ENCODE results near the gene PRRC1.

Gene PRRC1

DNA sequence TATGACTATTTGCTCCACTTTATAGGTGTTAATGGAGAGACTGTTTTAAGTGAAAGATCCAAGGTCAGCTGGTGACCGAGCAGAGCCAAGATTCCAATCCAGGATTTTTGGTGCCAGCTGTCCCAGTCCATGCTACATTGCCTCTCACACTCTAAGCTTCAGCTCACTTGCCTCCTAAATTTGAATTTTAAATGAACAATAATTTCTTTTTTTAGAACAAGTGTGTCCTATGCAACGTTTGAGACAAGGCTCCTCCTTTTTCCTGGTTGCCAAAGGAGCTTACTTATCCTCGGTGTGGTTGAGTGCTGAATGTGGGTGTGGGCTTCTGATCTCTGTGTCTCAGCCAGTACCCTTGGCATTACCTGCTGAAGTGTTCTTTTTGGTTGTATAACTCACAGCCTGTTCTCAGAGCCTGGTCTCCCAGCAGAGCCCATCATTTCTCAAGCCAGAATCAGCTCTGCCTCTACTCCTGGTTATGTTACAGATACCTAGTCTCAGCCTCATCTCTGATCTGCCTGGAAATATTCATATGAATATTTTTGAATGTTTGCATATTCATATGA lies 4.0 kb upstream of the PRRC1 start:
- Histone ChIP-seq H3K27me3 (ENCODE audit: control insufficient read depth in 5 of 5, insufficient read depth in 4 of 5, low read length in 5 of 5) (no peaks in the 10 kb centered on the region), H3K27ac (ENCODE audit: low read depth, low read length) (no peak overlapping the region), H3K4me3 (ENCODE audit: low read depth in 1 of 5, low read length in 5 of 5) (no peak overlapping the region), H3K9ac (ENCODE audit: low read length in 5 of 5) (no peak overlapping the region), H3K4me1 (ENCODE audit: control insufficient read depth in 5 of 5, insufficient read depth in 5 of 5, low read length in 5 of 5) (peaks cover 2 to 15% (median 7%) of the 10 kb centered on the region in 5 donors), H3K36me3 (ENCODE audit: control insufficient read depth in 5 of 5, insufficient read depth in 5 of 5, low read length in 5 of 5) (no peaks in the 10 kb centered on the region), H3K9me3 (ENCODE audit: control insufficient read depth in 5 of 5, low read length in 5 of 5) (no peaks in the 10 kb centered on the region)

DNA sequence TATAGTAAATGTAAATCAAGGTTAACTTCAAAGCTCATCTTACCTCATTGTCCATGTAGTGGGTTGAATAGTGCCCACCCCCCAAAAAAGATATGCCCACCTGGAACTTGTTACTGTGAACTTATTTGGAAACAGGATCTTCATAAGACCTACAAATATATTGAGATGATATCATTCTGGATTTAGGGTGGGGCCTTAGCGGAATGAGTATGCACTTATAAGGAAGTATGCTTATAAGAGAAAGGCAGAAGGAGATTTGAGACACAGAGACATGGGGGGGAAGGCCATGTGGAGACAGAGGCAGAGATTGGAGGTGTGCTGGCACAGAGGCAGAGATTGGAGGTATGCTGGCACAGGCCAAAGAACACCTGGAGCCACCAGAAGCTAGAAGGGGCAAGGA lies 2.6 kb upstream of the PRRC1 start:
- H3K9me3 ChIP-seq (ENCODE audit: control insufficient read depth in 5 of 5, low read length in 5 of 5), result no peaks in the 10 kb centered on the region
- no peak overlapping the region for H3K27ac ChIP-seq (ENCODE audit: low read depth, low read length)

DNA sequence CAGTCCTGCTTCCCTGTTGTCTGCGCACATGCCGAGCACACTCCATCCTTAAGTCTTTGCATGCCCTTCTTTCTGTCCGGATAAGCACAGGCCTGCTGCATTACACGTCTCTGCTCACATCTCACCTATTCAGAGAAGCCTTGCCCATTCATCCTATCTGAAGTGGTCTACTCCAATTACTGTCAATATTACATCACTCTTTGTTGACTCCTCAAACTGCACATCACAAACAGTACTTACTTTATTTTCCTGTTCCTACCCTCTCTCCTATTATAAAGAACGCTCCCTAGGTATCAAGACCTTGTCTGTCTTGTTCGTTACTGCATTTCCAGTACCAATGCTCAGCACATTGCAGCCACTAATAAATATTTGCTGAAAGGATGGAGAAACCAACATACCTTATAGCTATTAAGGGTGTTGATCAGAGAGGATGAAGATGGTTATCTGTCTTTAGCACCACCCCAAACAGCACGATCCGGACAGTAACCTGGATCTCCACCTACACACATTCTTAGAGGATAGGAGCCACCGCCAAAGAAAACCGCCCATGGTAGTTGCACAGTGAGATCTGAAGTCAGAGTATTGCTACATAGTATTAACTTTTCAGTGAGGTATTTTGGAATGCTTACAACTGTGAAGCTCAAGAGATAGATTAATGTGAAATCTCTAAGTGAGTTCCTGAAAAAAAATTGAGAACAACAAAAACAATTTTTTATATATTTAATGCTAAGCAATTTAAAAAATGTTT lies 1.6 kb upstream of the PRRC1 start:
- H3K9me3 ChIP-seq (ENCODE audit: control insufficient read depth in 5 of 5, low read length in 5 of 5), result no peaks in the 10 kb centered on the region
- no peaks in the 10 kb centered on the region for H3K27me3 ChIP-seq (ENCODE audit: control insufficient read depth in 5 of 5, insufficient read depth in 4 of 5, low read length in 5 of 5)

More for the DNA sequence above, 2.6 kb upstream of the PRRC1 start:
- H3K4me3 ChIP-seq (ENCODE audit: low read depth in 1 of 5, low read length in 5 of 5), result no peak overlapping the region
- H3K4me1 ChIP-seq (ENCODE audit: control insufficient read depth in 5 of 5, insufficient read depth in 5 of 5, low read length in 5 of 5), result peaks cover 2 to 22% (median 18%) of the 10 kb centered on the region in 5 donors
- H3K36me3 ChIP-seq (ENCODE audit: control insufficient read depth in 5 of 5, insufficient read depth in 5 of 5, low read length in 5 of 5), result no peaks in the 10 kb centered on the region
- H3K27me3 ChIP-seq (ENCODE audit: control insufficient read depth in 5 of 5, insufficient read depth in 4 of 5, low read length in 5 of 5), result no peaks in the 10 kb centered on the region
- H3K9ac ChIP-seq (ENCODE audit: low read length in 5 of 5), result no peak overlapping the region

DNA sequence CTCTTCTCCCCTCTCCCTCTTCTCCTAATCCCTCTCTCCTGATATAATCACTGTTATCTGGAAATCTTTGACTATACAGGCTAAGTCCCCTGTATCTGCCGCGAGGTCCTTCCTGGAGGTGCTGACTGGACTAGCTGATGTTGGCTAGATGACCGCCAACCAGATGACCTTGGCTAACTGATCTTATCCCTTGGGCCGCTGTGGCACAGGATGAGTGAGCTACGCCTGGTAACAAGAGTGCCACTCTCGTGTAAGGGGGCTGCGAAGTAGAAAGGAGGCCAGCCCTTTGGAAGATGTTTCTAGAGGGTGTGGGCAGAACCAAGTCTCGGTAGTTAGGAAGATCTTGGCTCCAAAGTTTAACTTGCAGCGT lies 345 bp upstream of the PRRC1 start:
- Histone ChIP-seq H3K9me3 (ENCODE audit: control insufficient read depth in 5 of 5, low read length in 5 of 5) (peaks cover 0 to 7% (median 4%) of the 10 kb centered on the region in 5 donors), H3K4me3 (ENCODE audit: low read depth in 1 of 5, low read length in 5 of 5) (peak overlapping the region; percentile 83 to 100 (median 98)), H3K27me3 (ENCODE audit: control insufficient read depth in 5 of 5, insufficient read depth in 4 of 5, low read length in 5 of 5) (no peaks in the 10 kb centered on the region), H3K4me1 (ENCODE audit: control insufficient read depth in 5 of 5, insufficient read depth in 5 of 5, low read length in 5 of 5) (peaks cover 2 to 22% (median 20%) of the 10 kb centered on the region in 5 donors), H3K36me3 (ENCODE audit: control insufficient read depth in 5 of 5, insufficient read depth in 5 of 5, low read length in 5 of 5) (peaks cover 0 to 3% (median 0%) of the 10 kb centered on the region in 5 donors), H3K27ac (ENCODE audit: low read depth, low read length) (no peak overlapping the region), H3K9ac (ENCODE audit: low read length in 5 of 5) (peak overlapping the region in 2 of 5 donors; percentile 38 to 59)

More for the DNA sequence above, 1.6 kb upstream of the PRRC1 start:
- Histone ChIP-seq H3K9ac (ENCODE audit: low read length in 5 of 5) (no peak overlapping the region), H3K4me3 (ENCODE audit: low read depth in 1 of 5, low read length in 5 of 5) (no peak overlapping the region), H3K36me3 (ENCODE audit: control insufficient read depth in 5 of 5, insufficient read depth in 5 of 5, low read length in 5 of 5) (peaks cover 0 to 3% (median 0%) of the 10 kb centered on the region in 5 donors), H3K27ac (ENCODE audit: low read depth, low read length) (no peak overlapping the region), H3K4me1 (ENCODE audit: control insufficient read depth in 5 of 5, insufficient read depth in 5 of 5, low read length in 5 of 5) (peaks cover 2 to 22% (median 20%) of the 10 kb centered on the region in 5 donors)

DNA sequence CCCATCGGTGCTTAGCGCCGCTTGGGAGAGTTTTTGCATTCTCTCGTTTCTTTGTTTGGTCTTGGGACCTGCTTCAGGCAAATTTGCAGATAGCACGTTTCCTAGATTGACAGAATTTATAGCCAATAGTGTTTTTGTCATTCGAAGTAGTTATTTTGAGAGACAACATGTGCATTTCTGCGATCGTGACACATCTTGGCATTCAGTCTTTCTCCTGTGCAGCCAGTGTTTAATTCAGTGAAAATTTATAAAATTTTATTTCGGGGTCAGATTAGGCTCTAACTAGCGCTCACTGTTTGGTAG lies 830 bp downstream of the PRRC1 start:
- Histone ChIP-seq H3K27me3 (ENCODE audit: control insufficient read depth in 5 of 5, insufficient read depth in 4 of 5, low read length in 5 of 5) (no peaks in the 10 kb centered on the region), H3K27ac (ENCODE audit: low read depth, low read length) (peak overlapping the region; percentile 69), H3K4me3 (ENCODE audit: low read depth in 1 of 5, low read length in 5 of 5) (peak overlapping the region; percentile 91 to 100 (median 98)), H3K9ac (ENCODE audit: low read length in 5 of 5) (peak overlapping the region in 4 of 5 donors; percentile 85 to 96 (median 90)), H3K4me1 (ENCODE audit: control insufficient read depth in 5 of 5, insufficient read depth in 5 of 5, low read length in 5 of 5) (peaks cover 2 to 22% (median 20%) of the 10 kb centered on the region in 5 donors), H3K9me3 (ENCODE audit: control insufficient read depth in 5 of 5, low read length in 5 of 5) (peaks cover 0 to 7% (median 4%) of the 10 kb centered on the region in 5 donors), H3K36me3 (ENCODE audit: control insufficient read depth in 5 of 5, insufficient read depth in 5 of 5, low read length in 5 of 5) (peaks cover 0 to 3% (median under 1%) of the 10 kb centered on the region in 5 donors)

DNA sequence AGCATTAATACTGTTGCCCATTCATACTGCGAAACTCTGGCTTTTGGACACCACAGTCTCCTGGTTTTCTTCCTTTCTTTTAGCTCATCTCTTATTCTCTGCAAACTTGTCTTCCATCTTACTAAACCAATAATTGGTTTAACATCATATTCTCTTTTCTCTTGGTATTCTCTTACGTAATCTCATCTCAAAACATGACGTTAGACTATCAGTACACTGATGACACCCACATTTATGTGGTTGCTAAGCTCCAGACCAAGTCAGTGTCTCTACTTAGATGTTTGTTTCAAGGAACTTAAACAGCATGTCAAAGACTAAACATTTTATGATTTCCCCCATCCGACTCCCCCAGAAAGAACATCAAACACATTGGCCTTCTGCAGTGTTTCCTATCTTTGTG lies 2.1 kb downstream of the PRRC1 start:
- Histone ChIP-seq H3K9ac (ENCODE audit: low read length in 5 of 5) (no peak overlapping the region), H3K4me1 (ENCODE audit: control insufficient read depth in 5 of 5, insufficient read depth in 5 of 5, low read length in 5 of 5) (peaks cover 2 to 22% (median 20%) of the 10 kb centered on the region in 5 donors), H3K4me3 (ENCODE audit: low read depth in 1 of 5, low read length in 5 of 5) (no peak overlapping the region), H3K9me3 (ENCODE audit: control insufficient read depth in 5 of 5, low read length in 5 of 5) (peaks cover 0 to 7% (median 4%) of the 10 kb centered on the region in 5 donors), H3K27ac (ENCODE audit: low read depth, low read length) (no peak overlapping the region), H3K27me3 (ENCODE audit: control insufficient read depth in 5 of 5, insufficient read depth in 4 of 5, low read length in 5 of 5) (no peaks in the 10 kb centered on the region), H3K36me3 (ENCODE audit: control insufficient read depth in 5 of 5, insufficient read depth in 5 of 5, low read length in 5 of 5) (peaks cover 0 to 14% (median 13%) of the 10 kb centered on the region in 5 donors)

DNA sequence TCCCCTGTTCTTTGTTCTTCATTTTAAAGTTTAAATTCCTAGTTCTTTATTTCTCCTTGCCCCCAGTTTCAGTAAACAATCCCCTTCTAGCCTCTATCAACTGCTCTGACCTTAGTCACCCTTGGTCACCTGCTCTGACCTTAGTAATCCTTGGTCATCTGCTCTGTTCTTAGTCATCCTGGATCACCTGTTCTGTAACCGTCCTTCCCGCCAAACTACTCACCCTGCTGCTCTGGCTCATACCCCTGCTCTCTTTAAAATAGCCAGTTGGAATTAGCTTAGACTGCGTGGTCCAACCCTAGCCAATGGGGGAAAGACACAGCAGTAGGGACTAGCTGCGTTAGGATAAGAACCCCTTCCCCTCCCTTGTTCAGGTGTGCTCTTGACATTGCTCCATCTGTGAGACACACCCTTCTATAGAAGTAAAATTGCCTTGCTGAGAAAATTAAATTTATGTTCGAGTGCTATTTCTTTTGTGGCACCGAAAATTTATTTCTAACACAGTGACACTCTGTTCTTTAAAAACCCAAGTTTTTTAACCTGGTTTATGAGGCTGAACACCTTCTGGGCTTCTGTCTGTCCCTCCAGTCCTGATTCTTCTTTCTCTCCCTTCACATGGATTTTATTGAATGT lies 3.8 kb downstream of the PRRC1 start:
- Histone ChIP-seq H3K27ac (ENCODE audit: low read depth, low read length) (no peak overlapping the region), H3K9ac (ENCODE audit: low read length in 5 of 5) (no peak overlapping the region), H3K9me3 (ENCODE audit: control insufficient read depth in 5 of 5, low read length in 5 of 5) (peaks cover 0 to 7% (median 4%) of the 10 kb centered on the region in 5 donors), H3K27me3 (ENCODE audit: control insufficient read depth in 5 of 5, insufficient read depth in 4 of 5, low read length in 5 of 5) (no peaks in the 10 kb centered on the region), H3K36me3 (ENCODE audit: control insufficient read depth in 5 of 5, insufficient read depth in 5 of 5, low read length in 5 of 5) (peaks cover 13 to 28% (median 25%) of the 10 kb centered on the region in 5 donors), H3K4me1 (ENCODE audit: control insufficient read depth in 5 of 5, insufficient read depth in 5 of 5, low read length in 5 of 5) (peaks cover 2 to 22% (median 20%) of the 10 kb centered on the region in 5 donors), H3K4me3 (ENCODE audit: low read depth in 1 of 5, low read length in 5 of 5) (no peak overlapping the region)

DNA sequence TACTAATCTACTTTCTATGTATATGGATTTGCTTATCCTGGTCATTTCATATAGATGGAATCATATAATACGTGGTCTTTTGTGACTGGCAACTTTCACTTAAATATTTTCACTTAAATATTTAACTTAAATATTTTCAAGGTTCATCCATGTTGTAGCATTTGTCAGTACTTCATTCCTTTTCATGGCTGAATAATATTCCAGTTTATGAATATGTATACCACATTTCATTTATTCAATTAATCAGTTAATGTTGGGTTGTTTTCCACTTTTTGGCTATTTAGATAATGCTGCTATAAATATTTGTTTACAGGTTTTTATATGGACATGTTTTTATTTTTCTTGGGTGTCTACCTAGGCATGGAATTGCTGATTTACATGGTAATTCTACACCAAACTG lies 7.7 kb downstream of the PRRC1 start:
- H3K36me3 ChIP-seq (ENCODE audit: control insufficient read depth in 5 of 5, insufficient read depth in 5 of 5, low read length in 5 of 5), result peaks cover 32 to 51% (median 43%) of the 10 kb centered on the region in 5 donors
- no peak overlapping the region for H3K4me3 ChIP-seq (ENCODE audit: low read depth in 1 of 5, low read length in 5 of 5)

DNA sequence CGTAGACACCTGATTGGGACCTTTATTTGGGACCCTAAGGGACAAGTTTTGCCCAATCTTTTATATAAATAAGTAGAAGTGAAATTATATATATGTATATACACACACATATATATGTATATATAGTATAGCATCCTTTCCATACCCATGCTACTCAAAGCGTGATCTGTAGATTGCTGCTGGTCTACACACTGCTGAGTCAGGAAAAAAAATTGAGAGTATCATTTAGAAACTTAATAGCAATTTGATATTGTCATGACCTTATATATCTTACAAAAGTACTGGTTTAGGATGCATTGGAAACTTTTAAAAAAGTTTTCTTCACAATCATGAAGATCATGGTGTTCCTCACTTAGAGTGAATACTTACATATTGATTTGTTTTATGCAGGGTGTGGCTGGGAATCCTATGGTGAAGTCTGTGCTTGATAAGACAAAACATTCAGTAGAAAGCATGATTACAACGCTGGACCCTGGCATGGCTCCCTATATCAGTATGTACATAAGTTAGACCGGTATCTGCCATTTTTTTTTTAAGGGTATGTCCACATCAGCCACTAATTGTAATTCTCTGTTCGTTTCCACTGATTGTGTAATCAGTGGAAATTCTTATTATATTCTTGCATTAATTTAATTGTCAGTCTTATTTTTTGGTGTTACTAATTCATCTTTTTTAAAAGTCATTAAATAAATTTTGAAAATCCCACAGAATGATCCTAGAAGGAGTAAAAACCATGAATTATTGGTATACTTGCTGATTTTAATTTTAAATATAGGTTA lies 12.7 kb downstream of the PRRC1 start:
- H3K27ac ChIP-seq (ENCODE audit: low read depth, low read length), result no peak overlapping the region
- H3K9me3 ChIP-seq (ENCODE audit: control insufficient read depth in 5 of 5, low read length in 5 of 5), result no peaks in the 10 kb centered on the region
- H3K27me3 ChIP-seq (ENCODE audit: control insufficient read depth in 5 of 5, insufficient read depth in 4 of 5, low read length in 5 of 5), result no peaks in the 10 kb centered on the region
- no peaks in the 10 kb centered on the region for H3K4me1 ChIP-seq (ENCODE audit: control insufficient read depth in 5 of 5, insufficient read depth in 5 of 5, low read length in 5 of 5)
- H3K9ac ChIP-seq (ENCODE audit: low read length in 5 of 5), result no peak overlapping the region
- no peak overlapping the region for H3K4me3 ChIP-seq (ENCODE audit: low read depth in 1 of 5, low read length in 5 of 5)
- peaks cover 44 to 75% (median 66%) of the 10 kb centered on the region in 5 donors for H3K36me3 ChIP-seq (ENCODE audit: control insufficient read depth in 5 of 5, insufficient read depth in 5 of 5, low read length in 5 of 5)

More for the DNA sequence above, 7.7 kb downstream of the PRRC1 start:
- no peaks in the 10 kb centered on the region for H3K4me1 ChIP-seq (ENCODE audit: control insufficient read depth in 5 of 5, insufficient read depth in 5 of 5, low read length in 5 of 5)
- H3K27ac ChIP-seq (ENCODE audit: low read depth, low read length), result no peak overlapping the region
- no peaks in the 10 kb centered on the region for H3K27me3 ChIP-seq (ENCODE audit: control insufficient read depth in 5 of 5, insufficient read depth in 4 of 5, low read length in 5 of 5)
- peaks cover 0 to 7% (median 4%) of the 10 kb centered on the region in 5 donors for H3K9me3 ChIP-seq (ENCODE audit: control insufficient read depth in 5 of 5, low read length in 5 of 5)
- no peak overlapping the region for H3K9ac ChIP-seq (ENCODE audit: low read length in 5 of 5)
